SH-SY5Y (cell line): ENCODE measurements around the gene TMEM117.

ENCODE experiments used
- GATA2 ChIP-seq: IDR thresholded peaks from 2 replicates; pipeline ENCODE4 v1.6.1; 2011; ENCODE audit warnings: mild to moderate bottlenecking, low read depth, low read length
- GATA3 ChIP-seq: IDR thresholded peaks from 2 replicates; pipeline ENCODE4 v1.6.1; 2011; ENCODE audit warnings: low read depth, mild to moderate bottlenecking, low read length, moderate library complexity

- no peak for TF ChIP-seq GATA2
- no peak for TF ChIP-seq GATA3
Observed at GRCh38 chr12:43973385-43973784, 137.5 kb downstream of the TMEM117 start.
